COR-L47 (cell line): Measurements from ENCODE around the gene CILP2.

Source experiments
- DNase-seq: peaks from one replicate; lab custom pipeline; 2025; lab: John Stamatoyannopoulos, UW

CILP2 gene

GRCh38 chr19:19544954-19545591 is 7.0 kb downstream of the CILP2 start:
- DNase-seq = no peak

- DNase-seq = no peak
Observed at GRCh38 chr19:19545707-19546106, 7.6 kb downstream of the CILP2 start.

- DNase-seq = no peak
Observed at GRCh38 chr19:19546751-19547162, 8.7 kb downstream of the CILP2 start.

GRCh38 chr19:19547674-19548336 is 9.7 kb downstream of the CILP2 start:
- no peak for DNase-seq

- DNase-seq = no peak
Observed at GRCh38 chr19:19548915-19549759, 11.1 kb downstream of the CILP2 start.

- DNase-seq = no peak
Observed at GRCh38 chr19:19549804-19550464, 11.9 kb downstream of the CILP2 start.

- no peak for DNase-seq
Observed at GRCh38 chr19:19550485-19550929, 12.4 kb downstream of the CILP2 start.

GRCh38 chr19:19550972-19551852 is 13.1 kb downstream of the CILP2 start:
- DNase-seq = no peak

GRCh38 chr19:19551853-19552192 is 13.8 kb downstream of the CILP2 start:
- no peak for DNase-seq

GRCh38 chr19:19552798-19553197 is 14.7 kb downstream of the CILP2 start:
- no peak for DNase-seq

GRCh38 chr19:19553670-19554069 is 15.6 kb downstream of the CILP2 start:
- DNase-seq = no peak

- no peak for DNase-seq
Observed at GRCh38 chr19:19554074-19555023, 16.3 kb downstream of the CILP2 start.

GRCh38 chr19:19558055-19558454 is 20.0 kb downstream of the CILP2 start:
- DNase-seq = no peak

GRCh38 chr19:19558636-19559035 is 20.6 kb downstream of the CILP2 start:
- no peak for DNase-seq

GRCh38 chr19:19559931-19560330 is 21.9 kb downstream of the CILP2 start:
- no peak for DNase-seq

- DNase-seq = no peak
Observed at GRCh38 chr19:19561946-19562664, 24.0 kb downstream of the CILP2 start.

- no peak for DNase-seq
Observed at GRCh38 chr19:19562665-19563347, 24.7 kb downstream of the CILP2 start.

- DNase-seq = no peak
Observed at GRCh38 chr19:19563348-19563848, 25.3 kb downstream of the CILP2 start.

GRCh38 chr19:19566306-19566705 is 28.2 kb downstream of the CILP2 start:
- no peak for DNase-seq
